Measurements from ENCODE around the gene PSMA3.

Gene PSMA3

GRCh38 chr14:58272588-58273372 is 28.1 kb downstream of the PSMA3 start:
- DNase-seq (ENCODE audit: low read depth), result no peak

- DNase-seq (ENCODE audit: low read depth), result no peak
These were observed 30.2 kb downstream of the PSMA3 start for GRCh38 chr14:58274881-58275280.

- no peak for DNase-seq (ENCODE audit: low read depth)
These were observed 31.0 kb downstream of the PSMA3 start for GRCh38 chr14:58275527-58276190.

- DNase-seq (ENCODE audit: low read depth), result no peak
These were observed 31.6 kb downstream of the PSMA3 start for GRCh38 chr14:58276208-58276607.

- no peak for DNase-seq (ENCODE audit: low read depth)
These were observed 33.5 kb downstream of the PSMA3 start for GRCh38 chr14:58278177-58278576.

- peak; percentile 83 for DNase-seq (ENCODE audit: low read depth)
These were observed 36.5 kb downstream of the PSMA3 start for GRCh38 chr14:58280954-58281787.

GRCh38 chr14:58281969-58282368 is 37.3 kb downstream of the PSMA3 start:
- DNase-seq (ENCODE audit: low read depth), result no peak

- DNase-seq (ENCODE audit: low read depth), result no peak
These were observed 38.4 kb downstream of the PSMA3 start for GRCh38 chr14:58282925-58283593.

GRCh38 chr14:58283730-58284129 is 39.1 kb downstream of the PSMA3 start:
- DNase-seq (ENCODE audit: low read depth), result no peak

GRCh38 chr14:58285132-58285531 is 40.5 kb downstream of the PSMA3 start:
- no peak for DNase-seq (ENCODE audit: low read depth)

- DNase-seq (ENCODE audit: low read depth), result no peak
These were observed 43.0 kb downstream of the PSMA3 start for GRCh38 chr14:58287607-58288042.

- no peak for DNase-seq (ENCODE audit: low read depth)
These were observed 43.6 kb downstream of the PSMA3 start for GRCh38 chr14:58288106-58288792.

- no peak for DNase-seq (ENCODE audit: low read depth)
These were observed 47.0 kb downstream of the PSMA3 start for GRCh38 chr14:58291646-58292045.

- no peak for DNase-seq (ENCODE audit: low read depth)
These were observed 47.5 kb downstream of the PSMA3 start for GRCh38 chr14:58292187-58292586.

- no peak for DNase-seq (ENCODE audit: low read depth)
These were observed 49.6 kb downstream of the PSMA3 start for GRCh38 chr14:58294201-58294600.

- DNase-seq (ENCODE audit: low read depth), result no peak
These were observed 52.1 kb downstream of the PSMA3 start for GRCh38 chr14:58296726-58297125.

- no peak for DNase-seq (ENCODE audit: low read depth)
These were observed 52.7 kb downstream of the PSMA3 start for GRCh38 chr14:58297412-58297761.

- DNase-seq (ENCODE audit: low read depth), result peak; percentile 100
These were observed 53.3 kb downstream of the PSMA3 start for GRCh38 chr14:58297762-58298476.

- DNase-seq (ENCODE audit: low read depth), result no peak
These were observed 54.1 kb downstream of the PSMA3 start, which contains the start of gene ARID4A for GRCh38 chr14:58298477-58299400. ARID4A (plus strand) TSS chr14:58298555; CDS start chr14:58299855, 1,300 bp downstream.

All from non-pigmented ciliary epithelial cell (primary cell).